Measurements from ENCODE around the gene USP31.

DNA sequence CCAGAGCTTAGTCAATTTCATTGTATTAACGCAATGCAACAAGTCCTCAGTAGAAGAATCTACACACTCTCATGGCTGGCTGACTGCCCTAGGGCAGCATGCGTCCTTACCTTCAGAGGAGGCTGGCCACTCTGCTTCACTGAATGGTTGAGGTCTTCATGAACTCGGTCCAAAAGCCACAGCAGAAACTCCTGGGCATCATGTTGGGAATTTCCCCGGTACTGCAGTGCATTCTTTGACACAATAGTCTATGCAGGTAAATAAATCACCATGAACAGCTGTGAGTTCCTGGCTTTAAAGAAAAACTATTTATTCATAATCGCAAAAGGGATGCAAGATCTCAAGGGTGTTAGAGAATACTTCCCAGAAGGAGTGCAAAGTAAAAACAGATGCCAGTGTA, 41.3 kb downstream of the USP31 start:
- TF ChIP-seq, protein P1, sequence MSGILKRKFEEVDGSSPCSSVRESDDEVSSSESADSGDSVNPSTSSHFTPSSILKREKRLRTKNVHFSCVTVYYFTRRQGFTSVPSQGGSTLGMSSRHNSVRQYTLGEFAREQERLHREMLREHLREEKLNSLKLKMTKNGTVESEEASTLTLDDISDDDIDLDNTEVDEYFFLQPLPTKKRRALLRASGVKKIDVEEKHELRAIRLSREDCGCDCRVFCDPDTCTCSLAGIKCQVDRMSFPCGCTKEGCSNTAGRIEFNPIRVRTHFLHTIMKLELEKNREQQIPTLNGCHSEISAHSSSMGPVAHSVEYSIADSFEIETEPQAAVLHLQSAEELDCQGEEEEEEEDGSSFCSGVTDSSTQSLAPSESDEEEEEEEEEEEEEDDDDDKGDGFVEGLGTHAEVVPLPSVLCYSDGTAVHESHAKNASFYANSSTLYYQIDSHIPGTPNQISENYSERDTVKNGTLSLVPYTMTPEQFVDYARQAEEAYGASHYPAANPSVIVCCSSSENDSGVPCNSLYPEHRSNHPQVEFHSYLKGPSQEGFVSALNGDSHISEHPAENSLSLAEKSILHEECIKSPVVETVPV (CRISPR knock-in tag; IDR thresholded peaks at IDR 0.05) = no peak
- TF ChIP-seq TOX (CRISPR knock-in tag; IDR thresholded peaks at IDR 0.05; ENCODE audit: borderline replicate concordance) (no peak), ZFP30 (CRISPR knock-in tag; IDR thresholded peaks at IDR 0.05) (no peak), RARB (CRISPR knock-in tag; IDR thresholded peaks at IDR 0.05) (no peak), ZC3H10 (CRISPR knock-in tag; IDR thresholded peaks at IDR 0.05) (no peak)
- TF ChIP-seq, protein P2, sequence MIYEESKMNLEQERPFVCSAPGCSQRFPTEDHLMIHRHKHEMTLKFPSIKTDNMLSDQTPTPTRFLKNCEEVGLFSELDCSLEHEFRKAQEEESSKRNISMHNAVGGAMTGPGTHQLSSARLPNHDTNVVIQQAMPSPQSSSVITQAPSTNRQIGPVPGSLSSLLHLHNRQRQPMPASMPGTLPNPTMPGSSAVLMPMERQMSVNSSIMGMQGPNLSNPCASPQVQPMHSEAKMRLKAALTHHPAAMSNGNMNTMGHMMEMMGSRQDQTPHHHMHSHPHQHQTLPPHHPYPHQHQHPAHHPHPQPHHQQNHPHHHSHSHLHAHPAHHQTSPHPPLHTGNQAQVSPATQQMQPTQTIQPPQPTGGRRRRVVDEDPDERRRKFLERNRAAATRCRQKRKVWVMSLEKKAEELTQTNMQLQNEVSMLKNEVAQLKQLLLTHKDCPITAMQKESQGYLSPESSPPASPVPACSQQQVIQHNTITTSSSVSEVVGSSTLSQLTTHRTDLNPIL (CRISPR knock-in tag; IDR thresholded peaks at IDR 0.05; ENCODE audit: low read depth) = no peak

Data from SK-N-SH treated with all-trans-retinoic acid at 6 μM for 48 hours (cell line).